Mammary epithelial cell (primary cell): Measurements from ENCODE around the gene PDIA5.

ENCODE experiments used
- CTCF ChIP-seq, 2 donors: IDR thresholded peaks in 1 of 2; conservative IDR thresholded peaks in 1 of 2; 2 replicates each; pipeline ENCODE4 v1.5.1; 2011 to 2012; ENCODE audit warnings: inconsistent platforms in 2 of 2, low read length in 2 of 2, mild to moderate bottlenecking in 2 of 2, control low read depth in 1 of 2, low read depth in 1 of 2; ENCODE audit not compliant: insufficient read depth in 1 of 2; ENCODE audit errors: extremely low read depth in 1 of 2
- EZH2 ChIP-seq: IDR thresholded peaks from 2 replicates; pipeline ENCODE4 v1.6.1; 2012; ENCODE audit warnings: low read length, inconsistent platforms, borderline replicate concordance

- no peak for TF ChIP-seq CTCF (conservative IDR thresholded peaks at IDR 0.05 in 1 of 2, IDR thresholded peaks at IDR 0.05 in 1 of 2; ENCODE audit: extremely low read depth in 1 of 2, insufficient read depth in 1 of 2, low read depth in 1 of 2, low read length in 2 of 2)
- TF ChIP-seq EZH2: no peak
These were observed 57.1 kb downstream of the PDIA5 start for GRCh38 chr3:123123716-123124616.
